Activated CD4-positive, alpha-beta memory T cell treated with anti-CD3 and anti-CD28 coated beads for 36 hours (primary cell): ENCODE measurements around the gene ZDHHC6. TPM values are rescaled to one million over a fixed set of nuclear protein-coding genes. Genes with fewer than 3 reads are reported as not detected.

ENCODE experiments used
- CTCF ChIA-PET: fragments of 350-600 bp; sonication (Branson Sonifier 250); formaldehyde crosslinking; loops from one replicate; lab custom pipeline; 2021; ENCODE audit warnings: antibody characterized with exemption, inconsistent platforms; lab: Charles Lee
- POLR2A ChIA-PET: fragments of 350-600 bp; sonication (Branson Sonifier 250); formaldehyde crosslinking; loops from one replicate; lab custom pipeline; 2021; ENCODE audit warnings: antibody characterized with exemption; lab: Charles Lee
- DNase-seq: peaks from one replicate; pipeline ENCODE4 v3.0.0-alpha.2; 2020
- H3K27ac Mint-ChIP-seq: one replicate; pipeline ENCODE4 v1.8.0; 2021; ENCODE audit warnings: mixed read lengths
- H3K27me3 Mint-ChIP-seq: one replicate; pipeline ENCODE4 v1.8.0; 2021; ENCODE audit warnings: mixed read lengths
- H3K36me3 Mint-ChIP-seq: one replicate; pipeline ENCODE4 v1.8.0; 2021; ENCODE audit warnings: mixed read lengths
- H3K4me1 Mint-ChIP-seq: one replicate; pipeline ENCODE4 v1.8.0; 2021; ENCODE audit warnings: low read depth, mixed read lengths
- H3K4me3 Mint-ChIP-seq: one replicate; pipeline ENCODE4 v1.8.0; 2021; ENCODE audit warnings: mild to moderate bottlenecking, mixed read lengths
- H3K9me3 Mint-ChIP-seq: one replicate; pipeline ENCODE4 v1.8.0; 2021; ENCODE audit warnings: mixed read lengths
- intact Hi-C: fragments of 100-400 bp; cut with micrococcal nuclease; formaldehyde crosslinking; loops from one replicate; pipeline ENCODE4 v1.15.1; 2023
- total RNA-seq, 2 experiments: library from RNA; stranded (reverse); gene quantifications; one replicate each; pipeline ENCODE4 v1.2.3, GENCODE V29; 2021

Gene ZDHHC6
- 10 to 100 TPM; 40.1 to 40.7 TPM for total RNA-seq

- Mint-ChIP-seq H3K27me3 (no peaks in the 10 kb centered on the region), H3K27ac (peak within 1 kb of the TSS; percentile 91), H3K4me1 (peaks cover 52% of the 10 kb centered on the region), H3K9me3 (no peaks in the 10 kb centered on the region), H3K4me3 (peak within 1 kb of the TSS; percentile 96), H3K36me3 (peaks cover 44% of the 10 kb centered on the region)
- intact Hi-C loops: loop anchor here (1.0 to 5.0 kb wide), 4 partner anchors 14 to 265 kb away; partner anchors contain the start of gene GPAM
- POLR2A ChIA-PET: interaction anchor here (0.6 to 1.8 kb wide), 10 partner anchors 9 to 264 kb away, joined by 3 to 14 read pairs (median 3); partner anchors contain the start of gene GPAM
- peak; percentile 90 for DNase-seq
- CTCF ChIA-PET: interaction anchor here (0.9 to 2.0 kb wide), 5 partner anchors 12 to 85 kb away, joined by 3 to 15 read pairs (median 4); no protein-coding TSS in a partner anchor
Measured at GRCh38 chr10:112446855-112447619, at the start of gene ZDHHC6, which contains the start of gene VTI1A. Gene ZDHHC6 (minus strand): TSS chr10:112446914. CDS start chr10:112445436, 1,478 bp downstream. Gene VTI1A (plus strand): TSS chr10:112447215. CDS start chr10:112447374, 159 bp downstream.

GRCh38 chr10:112492736-112493135 is 46.0 kb upstream of the ZDHHC6 start:
- Mint-ChIP-seq H3K36me3 (no peaks in the 10 kb centered on the region), H3K4me3 (no peak overlapping the region), H3K27ac (no peak overlapping the region), H3K4me1 (peaks cover 8% of the 10 kb centered on the region), H3K9me3 (no peaks in the 10 kb centered on the region), H3K27me3 (no peaks in the 10 kb centered on the region)
- ChIA-PET POLR2A (no interaction called here), CTCF (no interaction called here)
- no peak for DNase-seq
- intact Hi-C loops: no loop called here

- POLR2A ChIA-PET: no interaction called here
- Mint-ChIP-seq H3K4me1 (peaks cover 8% of the 10 kb centered on the region), H3K27me3 (no peaks in the 10 kb centered on the region), H3K4me3 (no peak overlapping the region), H3K36me3 (no peaks in the 10 kb centered on the region), H3K9me3 (no peaks in the 10 kb centered on the region), H3K27ac (no peak overlapping the region)
- CTCF ChIA-PET: interaction anchor here (1.0 to 1.9 kb wide), 3 partner anchors 15 to 19 kb away, joined by 3 to 9 read pairs (median 4); no protein-coding TSS in a partner anchor
- no peak for DNase-seq
- intact Hi-C loops: no loop called here
Measured at GRCh38 chr10:112491144-112491543, 44.4 kb upstream of the ZDHHC6 start.

GRCh38 chr10:112490545-112490944 is 43.8 kb upstream of the ZDHHC6 start:
- Mint-ChIP-seq H3K27ac (no peak overlapping the region), H3K36me3 (no peaks in the 10 kb centered on the region), H3K27me3 (no peaks in the 10 kb centered on the region), H3K4me3 (no peak overlapping the region), H3K4me1 (peaks cover 8% of the 10 kb centered on the region), H3K9me3 (no peaks in the 10 kb centered on the region)
- CTCF ChIA-PET: interaction anchor here (1.9 kb wide), 1 partner anchor 15 kb away, joined by 4 read pairs; no protein-coding TSS in a partner anchor
- DNase-seq: no peak
- intact Hi-C loops: no loop called here
- POLR2A ChIA-PET: no interaction called here

GRCh38 chr10:112487964-112488363 is 41.2 kb upstream of the ZDHHC6 start:
- H3K4me1 Mint-ChIP-seq: peaks cover 8% of the 10 kb centered on the region
- H3K4me3 Mint-ChIP-seq: no peak overlapping the region
- intact Hi-C loops: no loop called here
- no peak for DNase-seq
- peaks cover 3% of the 10 kb centered on the region for H3K36me3 Mint-ChIP-seq
- H3K27ac Mint-ChIP-seq: no peak overlapping the region
- no peaks in the 10 kb centered on the region for H3K9me3 Mint-ChIP-seq
- ChIA-PET POLR2A (no interaction called here), CTCF (interaction anchor here (2.0 kb wide), 1 partner anchor 16 kb away, joined by 8 read pairs; no protein-coding TSS in a partner anchor)
- no peaks in the 10 kb centered on the region for H3K27me3 Mint-ChIP-seq

GRCh38 chr10:112484399-112484798 is 37.7 kb upstream of the ZDHHC6 start:
- intact Hi-C loops: no loop called here
- H3K4me1 Mint-ChIP-seq: no peaks in the 10 kb centered on the region
- H3K36me3 Mint-ChIP-seq: peaks cover 3% of the 10 kb centered on the region
- H3K27ac Mint-ChIP-seq: no peak overlapping the region
- no peaks in the 10 kb centered on the region for H3K27me3 Mint-ChIP-seq
- H3K4me3 Mint-ChIP-seq: no peak overlapping the region
- CTCF ChIA-PET: interaction anchor here (0.9 kb wide), 1 partner anchor 12 kb away, joined by 3 read pairs; no protein-coding TSS in a partner anchor
- H3K9me3 Mint-ChIP-seq: no peaks in the 10 kb centered on the region
- POLR2A ChIA-PET: interaction anchor here (1.5 kb wide), 1 partner anchor 10 kb away, joined by 4 read pairs; no protein-coding TSS in a partner anchor
- no peak for DNase-seq

GRCh38 chr10:112481602-112482001 is 34.9 kb upstream of the ZDHHC6 start:
- H3K4me1 Mint-ChIP-seq: no peaks in the 10 kb centered on the region
- H3K27me3 Mint-ChIP-seq: no peaks in the 10 kb centered on the region
- POLR2A ChIA-PET: no interaction called here
- no peaks in the 10 kb centered on the region for H3K9me3 Mint-ChIP-seq
- no peak overlapping the region for H3K27ac Mint-ChIP-seq
- no peak overlapping the region for H3K4me3 Mint-ChIP-seq
- intact Hi-C loops: no loop called here
- DNase-seq: no peak
- peaks cover 3% of the 10 kb centered on the region for H3K36me3 Mint-ChIP-seq
- CTCF ChIA-PET: interaction anchor here (2.4 kb wide), 1 partner anchor 9 kb away, joined by 20 read pairs; no protein-coding TSS in a partner anchor

GRCh38 chr10:112475575-112476218 is 29.0 kb upstream of the ZDHHC6 start:
- Mint-ChIP-seq H3K27ac (no peak overlapping the region), H3K36me3 (no peaks in the 10 kb centered on the region), H3K4me1 (peaks cover 4% of the 10 kb centered on the region), H3K9me3 (no peaks in the 10 kb centered on the region), H3K27me3 (no peaks in the 10 kb centered on the region), H3K4me3 (no peak overlapping the region)
- ChIA-PET CTCF (interaction anchor here (0.6 to 1.9 kb wide), 10 partner anchors 16 to 910 kb away, joined by 3 to 6 read pairs (median 4); partner anchors contain the start of genes VTI1A and ZDHHC6), POLR2A (no interaction called here)
- DNase-seq: no peak
- intact Hi-C loops: loop anchor here (5.0 to 10.0 kb wide), 4 partner anchors 291 to 1087 kb away; partner anchors contain the start of gene GPAM

GRCh38 chr10:112471878-112472487 is 25.3 kb upstream of the ZDHHC6 start:
- H3K4me3 Mint-ChIP-seq: no peak overlapping the region
- ChIA-PET POLR2A (no interaction called here), CTCF (interaction anchor here (0.6 to 4.1 kb wide), 67 partner anchors 9 to 1864 kb away, joined by 3 to 36 read pairs (median 4); partner anchors contain the start of genes GPAM, VTI1A and ZDHHC6)
- no peaks in the 10 kb centered on the region for H3K9me3 Mint-ChIP-seq
- no peak overlapping the region for H3K27ac Mint-ChIP-seq
- intact Hi-C loops: loop anchor here (1.0 to 10.0 kb wide), 5 partner anchors 25 to 356 kb away; partner anchors contain the start of genes GPAM and VTI1A
- peaks cover 4% of the 10 kb centered on the region for H3K4me1 Mint-ChIP-seq
- no peaks in the 10 kb centered on the region for H3K36me3 Mint-ChIP-seq
- DNase-seq: no peak
- no peaks in the 10 kb centered on the region for H3K27me3 Mint-ChIP-seq

GRCh38 chr10:112467541-112468075 is 20.9 kb upstream of the ZDHHC6 start:
- peaks cover 5% of the 10 kb centered on the region for H3K9me3 Mint-ChIP-seq

GRCh38 chr10:112466802-112467201 is 20.1 kb upstream of the ZDHHC6 start:
- intact Hi-C loops: no loop called here
- Mint-ChIP-seq H3K36me3 (peaks cover 25% of the 10 kb centered on the region), H3K27ac (no peak overlapping the region), H3K4me1 (peaks cover 14% of the 10 kb centered on the region), H3K27me3 (no peaks in the 10 kb centered on the region), H3K4me3 (no peak overlapping the region), H3K9me3 (peaks cover 5% of the 10 kb centered on the region)
- POLR2A ChIA-PET: interaction anchor here (0.6 to 0.8 kb wide), 2 partner anchors 20 to 259 kb away, joined by 3 read pairs; partner anchors contain the start of gene VTI1A
- DNase-seq: no peak
- CTCF ChIA-PET: no interaction called here

More at GRCh38 chr10:112467541-112468075, 20.9 kb upstream of the ZDHHC6 start:
- Mint-ChIP-seq H3K27me3 (no peaks in the 10 kb centered on the region), H3K36me3 (peaks cover 23% of the 10 kb centered on the region), H3K4me1 (peaks cover 15% of the 10 kb centered on the region), H3K4me3 (no peak overlapping the region), H3K27ac (no peak overlapping the region)
- DNase-seq: no peak
- intact Hi-C loops: no loop called here
- CTCF ChIA-PET: no interaction called here
- POLR2A ChIA-PET: interaction anchor here (0.6 to 0.8 kb wide), 2 partner anchors 20 to 260 kb away, joined by 3 read pairs; partner anchors contain the start of gene VTI1A
